HEK293T (cell line): Measurements from ENCODE around the gene ARHGAP10.

Experiments
- CTCF ChIA-PET: fragments of 350-600 bp; formaldehyde crosslinking; extraction: SDS; loops from one replicate; lab custom pipeline; 2021; ENCODE audit warnings: antibody characterized with exemption, inconsistent platforms; lab: Yijun Ruan, JAX
- POLR2A ChIA-PET: fragments of 350-600 bp; formaldehyde crosslinking; extraction: SDS; loops from one replicate; lab custom pipeline; 2020; ENCODE audit warnings: antibody characterized with exemption, inconsistent platforms; lab: Yijun Ruan, JAX
- DNase-seq: peaks from one replicate; pipeline ENCODE4 v3.0.0; 2012; ENCODE audit warnings: mixed read lengths; ENCODE audit errors: extremely low spot score
- ARNT ChIP-seq: fragments of 450-650 bp; IDR thresholded peaks from 2 replicates; pipeline ENCODE4 v1.6.1; 2017; ENCODE audit warnings: mild to moderate bottlenecking
- BHLHE40 ChIP-seq: fragments of 450-650 bp; IDR thresholded peaks from 2 replicates; pipeline ENCODE4 v1.6.1; 2016; ENCODE audit warnings: mild to moderate bottlenecking, moderate library complexity, borderline replicate concordance
- CTBP1 ChIP-seq: fragments of 450-650 bp; IDR thresholded peaks from 2 replicates; pipeline ENCODE4 v1.6.1; 2016; ENCODE audit warnings: borderline replicate concordance
- ELF4 ChIP-seq: fragments of 450-650 bp; IDR thresholded peaks from 2 replicates; pipeline ENCODE4 v1.6.1; 2017; ENCODE audit warnings: antibody characterized with exemption
- FOXA1 ChIP-seq: fragments of 450-650 bp; IDR thresholded peaks from 2 replicates; pipeline ENCODE4 v1.6.1; 2016; ENCODE audit warnings: mild to moderate bottlenecking
- FOXK2 ChIP-seq: fragments of 450-650 bp; IDR thresholded peaks from 2 replicates; pipeline ENCODE4 v1.6.1; 2016; ENCODE audit warnings: mild to moderate bottlenecking
- FOXM1 ChIP-seq: fragments of 450-650 bp; IDR thresholded peaks from 2 replicates; pipeline ENCODE4 v1.6.1; 2017; ENCODE audit warnings: mild to moderate bottlenecking, borderline replicate concordance
- HDGF ChIP-seq: fragments of 450-650 bp; IDR thresholded peaks from 2 replicates; pipeline ENCODE4 v1.6.1; 2017; ENCODE audit warnings: antibody characterized with exemption, borderline replicate concordance
- L3MBTL2 ChIP-seq: fragments of 450-650 bp; conservative IDR thresholded peaks from 2 replicates; pipeline ENCODE4 v1.6.1; 2016; ENCODE audit warnings: mild to moderate bottlenecking
- LEF1 ChIP-seq: fragments of 450-650 bp; IDR thresholded peaks from 2 replicates; pipeline ENCODE4 v1.6.1; 2017; ENCODE audit warnings: mild to moderate bottlenecking, borderline replicate concordance
- NFRKB ChIP-seq: fragments of 450-650 bp; IDR thresholded peaks from 2 replicates; pipeline ENCODE4 v1.6.1; 2016; ENCODE audit warnings: mild to moderate bottlenecking, moderate library complexity
- PKNOX1 ChIP-seq: fragments of 450-650 bp; IDR thresholded peaks from 2 replicates; pipeline ENCODE4 v1.6.1; 2016
- SP1 ChIP-seq: fragments of 450-650 bp; IDR thresholded peaks from 2 replicates; pipeline ENCODE4 v1.6.1; 2017
- SUZ12 ChIP-seq: fragments of 450-650 bp; IDR thresholded peaks from 2 replicates; pipeline ENCODE4 v1.6.1; 2016; ENCODE audit warnings: mild to moderate bottlenecking
- TARDBP ChIP-seq: fragments of 450-650 bp; IDR thresholded peaks from 2 replicates; pipeline ENCODE4 v1.6.1; 2016
- ZNF384 ChIP-seq: fragments of 450-650 bp; IDR thresholded peaks from 2 replicates; pipeline ENCODE4 v1.6.1; 2016

Gene ARHGAP10

GRCh38 chr4:147727476-147728028 is 4.3 kb upstream of the ARHGAP10 start:
- CTCF ChIA-PET = interaction anchor here (0.6 to 1.9 kb wide), 5 partner anchors 8 to 139 kb away, joined by 3 to 5 read pairs (median 4); no protein-coding TSS in a partner anchor
- POLR2A ChIA-PET = interaction anchor here (1.2 kb wide), 1 partner anchor 110 kb away, joined by 4 read pairs; the partner anchor contains the start of gene TMEM184C
- no peak for DNase-seq
- TF ChIP-seq SUZ12 = no peak
- no peak for TF ChIP-seq L3MBTL2
- no peak for TF ChIP-seq ELF4
- TF ChIP-seq NFRKB = no peak
- no peak for TF ChIP-seq LEF1
- TF ChIP-seq PKNOX1 = no peak

- no peak for DNase-seq
- ChIA-PET CTCF (interaction anchor here (0.6 to 3.3 kb wide), 4 partner anchors 17 to 135 kb away, joined by 3 to 28 read pairs (median 4); no protein-coding TSS in a partner anchor), POLR2A (no interaction called here)
- TF ChIP-seq NFRKB = no peak
- TF ChIP-seq ARNT = no peak
Measured at GRCh38 chr4:147730333-147730732, 1.6 kb upstream of the ARHGAP10 start.

- no peak for TF ChIP-seq HDGF
- TF ChIP-seq CTBP1 = no peak
- TF ChIP-seq FOXA1 = no peak
- no peak for TF ChIP-seq FOXK2
- no peak for TF ChIP-seq BHLHE40
- TF ChIP-seq L3MBTL2 = peak; percentile 54
- no peak for TF ChIP-seq FOXM1
- no peak for TF ChIP-seq LEF1
- TF ChIP-seq SP1 = no peak
- ChIA-PET POLR2A (interaction anchor here (0.9 to 3.9 kb wide), 18 partner anchors 8 to 134 kb away, joined by 3 to 28 read pairs (median 6); partner anchors contain the start of genes PRMT9 and TMEM184C), CTCF (interaction anchor here (0.6 to 3.3 kb wide), 6 partner anchors 19 to 133 kb away, joined by 3 to 28 read pairs (median 4); no protein-coding TSS in a partner anchor)
- peak; percentile 43 for DNase-seq
Measured at GRCh38 chr4:147732518-147733235, 789 bp downstream of the ARHGAP10 start.

GRCh38 chr4:147733716-147734344 is 1.9 kb downstream of the ARHGAP10 start:
- ChIA-PET CTCF (interaction anchor here (0.6 to 3.3 kb wide), 12 partner anchors 13 to 133 kb away, joined by 3 to 28 read pairs (median 3); no protein-coding TSS in a partner anchor), POLR2A (interaction anchor here (0.9 to 3.9 kb wide), 6 partner anchors 10 to 50 kb away, joined by 3 to 28 read pairs (median 14); partner anchors contain the start of gene PRMT9)
- DNase-seq = no peak
- TF ChIP-seq PKNOX1 (0 out of 2 replicates have a peak, but pooled peaks have one; percentile 2), ZNF384 (no peak)

GRCh38 chr4:147734496-147734895 is 2.6 kb downstream of the ARHGAP10 start:
- CTCF ChIA-PET = interaction anchor here (0.6 to 1.3 kb wide), 11 partner anchors 13 to 526 kb away, joined by 3 to 5 read pairs (median 3); no protein-coding TSS in a partner anchor
- TF ChIP-seq L3MBTL2 (0 out of 2 replicates have a peak, but pooled peaks have one; percentile 10), PKNOX1 (no peak)
- POLR2A ChIA-PET = interaction anchor here (0.9 to 3.9 kb wide), 4 partner anchors 10 to 51 kb away, joined by 3 to 28 read pairs (median 15); partner anchors contain the start of gene PRMT9
- DNase-seq = no peak

GRCh38 chr4:147735413-147736301 is 3.8 kb downstream of the ARHGAP10 start:
- no peak for DNase-seq
- CTCF ChIA-PET = no interaction called here
- TF ChIP-seq PKNOX1 (no peak), BHLHE40 (no peak), ARNT (no peak), SUZ12 (no peak), CTBP1 (no peak), FOXK2 (no peak), SP1 (no peak), LEF1 (no peak), FOXM1 (no peak), FOXA1 (no peak), L3MBTL2 (no peak), HDGF (no peak), NFRKB (no peak), TARDBP (no peak), ZNF384 (no peak), ELF4 (no peak)
- POLR2A ChIA-PET = no interaction called here
